Neural cell (in vitro differentiated cells): ENCODE data around the gene DENND1A. TPM values are rescaled to one million over a fixed set of nuclear protein-coding genes. Genes with fewer than 3 reads are reported as not detected.

Source experiments
- H2AFZ ChIP-seq: fragments of 200-600, 300-800 bp; sonication (generic), shearing (Covaris generic); 2 replicates; pipeline ENCODE4 v1.6.0; 2014; ENCODE audit warnings: low read depth, mild to moderate bottlenecking, antibody characterized with exemption, low read length, moderate library complexity
- H3F3A ChIP-seq: fragments of 200-600 bp; shearing (Covaris generic); 2 replicates; pipeline ENCODE4 v1.6.1; 2016; ENCODE audit warnings: mild to moderate bottlenecking, moderate library complexity, mixed read lengths, antibody characterized with exemption, low read length; ENCODE audit not compliant: insufficient read depth, poor library complexity, severe bottlenecking
- H3K27ac ChIP-seq: fragments of 200-600, 300-800 bp; sonication (generic), shearing (Covaris generic); 2 replicates; pipeline ENCODE4 v1.5.1; 2014; ENCODE audit warnings: mild to moderate bottlenecking, low read length, moderate library complexity
- H3K27me3 ChIP-seq: fragments of 300-800, 200-600 bp; sonication (generic), shearing (Covaris generic); 2 replicates; pipeline ENCODE4 v1.6.0; 2014; ENCODE audit warnings: mild to moderate bottlenecking, low read depth, low read length, moderate library complexity; ENCODE audit not compliant: insufficient read depth
- H3K36me3 ChIP-seq: fragments of 300-800, 200-600 bp; sonication (generic), shearing (Covaris generic); 2 replicates; pipeline ENCODE4 v1.5.1; 2014; ENCODE audit warnings: mild to moderate bottlenecking, antibody characterized with exemption, low read length, moderate library complexity; ENCODE audit not compliant: insufficient read depth
- H3K4me2 ChIP-seq: fragments of 300-800, 200-600 bp; sonication (generic), shearing (Covaris generic); 2 replicates; pipeline ENCODE4 v1.6.0; 2014; ENCODE audit warnings: mild to moderate bottlenecking, low read length
- H3K4me3 ChIP-seq: fragments of 300-800, 200-600 bp; sonication (generic), shearing (Covaris generic); 2 replicates; pipeline ENCODE4 v1.5.1; 2014; ENCODE audit warnings: mild to moderate bottlenecking, low read length, moderate library complexity
- H3K79me2 ChIP-seq: fragments of 200-600 bp; shearing (Covaris generic); replicated peaks from 2 replicates; pipeline ENCODE4 v1.6.0; 2014; ENCODE audit warnings: mild to moderate bottlenecking, low read length, moderate library complexity; ENCODE audit not compliant: insufficient read depth
- H3K9ac ChIP-seq: fragments of 300-800, 200-600 bp; sonication (generic), shearing (Covaris generic); 2 replicates; pipeline ENCODE4 v1.6.1; 2016; ENCODE audit warnings: mild to moderate bottlenecking, low read length, mixed read lengths
- H3K9me2 ChIP-seq: fragments of 200-600 bp; shearing (Covaris generic); 2 replicates; pipeline ENCODE4 v1.6.1; 2016; ENCODE audit warnings: mild to moderate bottlenecking, low read length, mixed read lengths; ENCODE audit not compliant: insufficient read depth
- H3K9me3 ChIP-seq: fragments of 200-600, 300-800 bp; sonication (generic), shearing (Covaris generic); 2 replicates; pipeline ENCODE4 v1.6.1; 2016; ENCODE audit warnings: mild to moderate bottlenecking, mixed run types, low read length, moderate library complexity, mixed read lengths
- H4K20me1 ChIP-seq: fragments of 200-600 bp; shearing (Covaris generic); 2 replicates; pipeline ENCODE4 v1.6.1; 2016; ENCODE audit warnings: mild to moderate bottlenecking, mixed run types; ENCODE audit not compliant: insufficient read depth
- CTCF ChIP-seq: fragments of 450-650 bp; IDR thresholded peaks from 2 replicates; pipeline ENCODE4 v1.5.1; 2014; ENCODE audit warnings: antibody characterized with exemption, mild to moderate bottlenecking, moderate library complexity; ENCODE audit not compliant: poor library complexity, severe bottlenecking
- EP300 ChIP-seq: fragments of 450-650 bp; conservative IDR thresholded peaks from 2 replicates; pipeline ENCODE4 v1.6.1; 2014; ENCODE audit warnings: antibody characterized with exemption, mild to moderate bottlenecking, moderate library complexity; ENCODE audit not compliant: poor library complexity, severe bottlenecking
- EZH2 ChIP-seq: fragments of 200-600, 300-800 bp; shearing (Covaris generic), sonication (generic); IDR thresholded peaks from 2 replicates; pipeline ENCODE4 v1.6.1; 2014; ENCODE audit warnings: antibody characterized with exemption, low read length, borderline replicate concordance, mild to moderate bottlenecking; ENCODE audit not compliant: insufficient read depth, poor library complexity, severe bottlenecking
- MXI1 ChIP-seq: fragments of 450-650 bp; conservative IDR thresholded peaks from 2 replicates; pipeline ENCODE4 v1.6.1; 2014; ENCODE audit warnings: antibody characterized with exemption, mild to moderate bottlenecking; ENCODE audit not compliant: poor library complexity, severe bottlenecking
- POLR2AphosphoS5 ChIP-seq: IDR thresholded peaks from 2 replicates; pipeline ENCODE4 v1.6.1; 2012
- RAD21 ChIP-seq: fragments of 450-650 bp; conservative IDR thresholded peaks from 2 replicates; pipeline ENCODE4 v1.6.1; 2014; ENCODE audit warnings: antibody characterized with exemption, mild to moderate bottlenecking, moderate library complexity
- REST ChIP-seq: IDR thresholded peaks from 2 replicates; pipeline ENCODE4 v1.6.1; 2012; ENCODE audit warnings: borderline replicate concordance
- SMC3 ChIP-seq: fragments of 450-650 bp; conservative IDR thresholded peaks from 2 replicates; pipeline ENCODE4 v1.6.1; 2014; ENCODE audit warnings: antibody characterized with exemption, mild to moderate bottlenecking, moderate library complexity; ENCODE audit not compliant: poor library complexity
- TAF1 ChIP-seq: IDR thresholded peaks from 2 replicates; pipeline ENCODE4 v1.6.1; 2012; ENCODE audit warnings: low read depth
- polyA plus RNA-seq: library from polyadenylated mRNA; depleted of rRNA; stranded (reverse); fragments of >200 nt; gene quantifications from 2 replicates; pipeline ENCODE4 v1.2.3, GENCODE V29; 2014

DENND1A gene
- polyA plus RNA-seq, 1 donor from 2014 or later: 2.3 TPM

GRCh38 chr9:123511326-123512277, 418.3 kb downstream of the DENND1A start:
- no peaks in the 10 kb centered on the region for H3K27me3 ChIP-seq
- no peaks in the 10 kb centered on the region for H3K79me2 ChIP-seq
- no peak overlapping the region for H3K9ac ChIP-seq

GRCh38 chr9:123509646-123510045, 420.3 kb downstream of the DENND1A start:
- Histone ChIP-seq H3K36me3 (no peaks in the 10 kb centered on the region), H3K9me2 (no peaks in the 10 kb centered on the region), H3K79me2 (no peaks in the 10 kb centered on the region), H3K4me3 (no peak overlapping the region), H3K27me3 (no peaks in the 10 kb centered on the region), H3K9me3 (no peaks in the 10 kb centered on the region), H3F3A (no peaks in the 10 kb centered on the region), H3K27ac (no peak overlapping the region), H2AFZ (no peak overlapping the region), H3K9ac (no peak overlapping the region), H3K4me2 (no peak overlapping the region), H4K20me1 (no peaks in the 10 kb centered on the region)
- TF ChIP-seq TAF1: no peak

More at GRCh38 chr9:123511326-123512277, 418.3 kb downstream of the DENND1A start:
- H4K20me1 ChIP-seq: no peaks in the 10 kb centered on the region
- H3K4me2 ChIP-seq: no peak overlapping the region
- H3F3A ChIP-seq: no peaks in the 10 kb centered on the region
- H3K36me3 ChIP-seq: no peaks in the 10 kb centered on the region
- no peaks in the 10 kb centered on the region for H3K9me2 ChIP-seq
- no peak overlapping the region for H2AFZ ChIP-seq
- no peaks in the 10 kb centered on the region for H3K9me3 ChIP-seq
- H3K27ac ChIP-seq: no peak overlapping the region
- no peak overlapping the region for H3K4me3 ChIP-seq
- no peak for TF ChIP-seq EP300
- no peak for TF ChIP-seq REST

- Histone ChIP-seq H3K9ac (no peak overlapping the region), H3K9me2 (no peaks in the 10 kb centered on the region), H3K27ac (no peak overlapping the region), H2AFZ (no peak overlapping the region), H3K27me3 (no peaks in the 10 kb centered on the region), H3K79me2 (no peaks in the 10 kb centered on the region), H3K4me3 (no peak overlapping the region), H3K9me3 (no peaks in the 10 kb centered on the region), H3F3A (no peaks in the 10 kb centered on the region), H3K4me2 (no peak overlapping the region), H4K20me1 (no peaks in the 10 kb centered on the region), H3K36me3 (no peaks in the 10 kb centered on the region)
- TF ChIP-seq EP300 (no peak), REST (no peak), RAD21 (no peak), EZH2 (no peak), TAF1 (no peak), MXI1 (no peak), POLR2AphosphoS5 (no peak), SMC3 (no peak), CTCF (no peak)
These were observed 421.9 kb downstream of the DENND1A start for GRCh38 chr9:123508048-123508447.
